Activated CD4-positive, alpha-beta T cell treated with anti-CD3 and anti-CD28 coated beads for 24 hours (primary cell): ENCODE data around the gene TMEM114.
A peak's percentile ranks its signal among the peaks of the same experiment; 100 is the strongest.
"Not testable (repeated sequence)": the region's sequence is repeated elsewhere in the genome, so short reads cannot be mapped to it uniquely, and the experiment has no call there.

Experiments used
- DNase-seq, 2 donors: peaks; one replicate each; pipeline ENCODE4 v3.0.0-alpha.2; 2020; ENCODE audit warnings: low read depth in 2 of 2

TMEM114 gene

DNA sequence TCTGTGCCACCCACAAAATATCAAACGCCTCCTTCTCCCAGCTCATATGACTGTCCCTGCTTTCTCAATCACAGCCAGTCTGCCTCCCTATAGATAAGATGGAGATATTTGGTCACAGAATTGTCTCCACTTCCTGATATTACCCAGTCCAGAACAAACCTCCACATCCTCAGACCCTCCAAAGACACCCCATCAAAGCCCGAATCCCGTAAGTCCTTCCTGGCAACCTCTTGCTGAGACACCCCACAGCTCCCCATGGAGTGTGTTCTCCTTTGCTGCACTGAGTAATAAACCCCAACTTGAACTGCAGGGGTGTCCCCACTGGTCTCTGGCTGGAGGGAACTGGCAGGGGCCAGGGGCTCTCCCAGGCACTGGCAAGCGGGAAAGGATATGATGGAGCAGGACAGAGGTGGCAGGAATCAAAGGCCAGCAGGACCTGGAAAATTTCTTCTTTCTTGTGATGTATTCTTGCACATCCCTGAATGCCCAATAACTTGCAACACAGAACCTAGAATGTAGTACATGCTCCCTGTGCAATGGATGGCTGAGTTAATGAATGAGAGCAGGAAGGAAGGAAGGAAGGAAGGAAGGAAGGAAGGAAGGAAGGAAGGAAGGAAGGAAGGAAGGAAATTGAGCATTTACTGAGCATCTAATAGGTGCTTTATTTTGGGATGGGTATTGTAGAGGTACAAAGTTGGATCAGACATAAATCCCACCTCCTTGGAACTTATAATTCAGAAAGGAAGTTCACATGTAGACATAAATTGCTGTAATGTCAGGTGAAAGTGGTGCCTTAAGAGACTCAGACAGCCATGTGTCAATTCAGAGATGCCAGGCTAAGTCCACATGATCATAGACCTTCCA lies 13.9 kb downstream of the TMEM114 start:
- no peak for DNase-seq

DNA sequence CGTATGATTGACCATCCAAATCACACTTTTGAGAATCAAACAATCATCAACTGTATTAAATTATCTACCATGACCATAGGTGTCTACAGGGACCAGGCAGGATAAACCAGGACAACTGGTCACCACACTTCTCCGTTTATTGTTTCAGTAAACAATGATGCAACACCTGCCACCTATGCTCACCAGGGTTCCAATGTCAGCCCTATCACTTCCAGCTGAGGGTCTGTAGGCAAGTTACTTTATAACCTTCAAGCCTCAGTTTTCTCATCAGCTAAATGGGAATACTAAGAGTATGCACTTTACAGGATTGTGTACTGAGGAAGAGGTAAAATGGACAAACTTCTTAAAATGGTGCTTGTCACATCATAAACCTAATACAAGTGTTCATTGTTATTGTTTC lies 14.9 kb downstream of the TMEM114 start:
- DNase-seq: no peak

DNA sequence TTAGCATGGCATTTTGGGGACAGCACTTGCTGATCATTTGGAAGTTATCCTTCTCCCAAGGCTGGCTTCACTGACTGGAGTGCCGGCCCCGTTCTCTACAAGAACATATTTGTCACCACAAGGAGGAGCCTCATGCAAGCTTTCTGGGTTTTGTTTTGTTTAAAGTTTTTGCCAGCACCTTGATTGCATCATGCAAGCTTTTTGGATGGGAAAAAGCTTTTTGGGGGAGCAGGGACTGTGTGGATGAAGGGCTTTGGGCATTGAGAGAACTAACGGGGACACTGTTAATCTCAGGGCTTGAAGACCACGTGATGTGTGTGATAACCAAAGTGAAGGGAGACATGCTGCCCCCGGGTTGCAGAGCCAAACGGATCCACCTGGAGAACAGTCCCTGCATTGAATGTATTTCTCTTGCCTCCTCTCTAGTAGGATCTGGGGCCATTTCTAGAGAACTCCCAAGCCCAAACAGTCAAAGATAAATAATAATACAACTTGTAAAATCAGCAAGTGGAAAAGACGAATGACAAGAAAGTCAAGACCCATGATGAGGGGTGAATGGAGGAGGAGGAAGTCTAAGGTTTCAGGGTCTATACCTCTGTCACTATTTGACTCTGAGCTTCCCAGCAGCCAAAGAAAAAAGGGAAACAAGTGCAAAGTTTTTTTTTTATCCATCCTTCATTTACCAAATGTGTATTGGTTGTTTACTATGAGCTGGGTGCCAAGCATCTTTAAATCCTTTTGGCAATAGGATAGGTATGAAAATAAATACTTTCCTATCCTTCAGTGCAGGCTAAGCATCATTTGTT lies 17.2 kb downstream of the TMEM114 start:
- DNase-seq: no peak

DNA sequence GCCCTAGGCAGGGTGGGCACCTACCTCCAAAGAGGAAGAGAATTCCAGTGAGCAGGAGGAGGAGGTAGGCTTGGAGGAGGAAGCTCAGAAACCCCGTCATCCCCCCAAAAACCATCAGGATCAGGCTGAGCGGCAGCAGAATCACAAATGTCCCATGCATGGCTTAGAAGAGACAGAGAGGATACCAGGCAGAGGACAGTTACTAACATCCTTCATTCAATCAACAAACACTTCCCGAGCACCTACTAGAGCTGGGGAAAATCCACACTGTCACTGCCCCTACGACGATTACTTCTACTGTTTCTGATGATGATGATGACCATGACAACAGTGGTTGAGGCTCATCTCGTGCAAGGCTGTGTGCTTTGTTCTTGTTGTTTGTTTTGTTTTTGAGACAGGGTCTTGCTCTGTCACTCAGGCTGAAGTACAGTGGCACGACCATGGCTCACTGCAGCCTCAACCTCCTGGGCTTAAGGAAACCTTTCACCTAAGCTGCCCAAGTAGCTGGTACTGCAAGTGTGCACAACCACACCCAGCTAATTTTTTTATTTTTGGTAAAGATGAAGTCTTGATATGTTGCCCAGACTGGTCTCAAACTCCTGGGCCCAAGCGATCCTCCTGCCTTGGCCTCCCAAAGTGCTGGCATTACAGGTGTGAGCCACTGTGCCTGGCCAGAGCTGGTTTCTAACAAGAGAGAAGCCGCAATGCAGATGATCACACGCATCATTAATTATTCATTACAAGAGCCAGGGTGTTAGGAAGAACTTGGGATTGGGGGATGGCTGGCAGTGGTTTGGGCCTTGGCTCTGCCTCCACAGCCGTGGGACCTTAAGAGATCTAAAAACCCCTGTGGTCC lies 18.0 kb downstream of the TMEM114 start:
- no peak for DNase-seq

DNA sequence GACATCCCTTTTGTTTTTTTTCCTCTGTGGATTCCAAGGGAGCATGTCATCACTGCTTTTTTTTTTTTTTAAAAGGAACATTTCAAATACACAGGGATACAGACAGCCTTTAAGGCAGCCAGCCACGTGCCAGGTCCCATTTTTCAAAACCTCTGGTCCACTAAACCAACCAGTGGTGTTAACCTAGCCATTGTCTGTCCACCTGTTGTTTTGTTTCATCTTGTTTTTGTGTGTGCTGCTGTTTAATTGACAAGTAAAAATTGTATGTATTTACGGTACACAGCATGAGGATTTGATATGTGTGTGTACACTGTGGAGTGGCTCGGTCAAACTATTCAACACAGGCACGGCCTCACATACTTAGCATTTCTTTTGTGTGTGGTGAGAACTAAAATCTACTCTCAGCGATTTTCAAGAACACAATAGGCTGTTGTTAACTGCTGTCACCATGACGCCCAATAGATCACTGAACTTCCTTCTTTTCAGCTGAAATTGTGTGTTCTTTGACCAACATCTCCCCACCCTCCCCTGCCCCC lies 19.2 kb downstream of the TMEM114 start:
- no peak for DNase-seq

DNA sequence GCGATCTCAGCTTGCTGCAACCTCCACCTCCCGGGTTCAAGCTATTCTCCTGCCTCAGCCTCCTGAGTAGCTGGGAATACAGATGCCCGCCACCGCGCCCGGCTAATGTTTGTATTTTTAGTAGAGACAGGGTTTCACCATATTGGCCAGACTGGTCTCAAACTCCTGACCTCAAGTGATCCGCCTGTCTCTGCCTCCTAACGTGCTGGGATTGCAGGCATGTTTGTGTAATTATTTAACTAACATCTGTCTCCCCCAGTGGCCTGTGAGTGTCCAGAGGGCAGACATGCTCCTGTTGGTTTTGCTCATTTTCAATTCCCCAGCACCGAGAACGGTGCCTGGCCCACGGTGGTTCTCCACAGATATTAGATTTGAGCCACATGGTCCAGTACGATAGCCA lies 19.9 kb downstream of the TMEM114 start:
- DNase-seq: not testable (repeated sequence)

DNA sequence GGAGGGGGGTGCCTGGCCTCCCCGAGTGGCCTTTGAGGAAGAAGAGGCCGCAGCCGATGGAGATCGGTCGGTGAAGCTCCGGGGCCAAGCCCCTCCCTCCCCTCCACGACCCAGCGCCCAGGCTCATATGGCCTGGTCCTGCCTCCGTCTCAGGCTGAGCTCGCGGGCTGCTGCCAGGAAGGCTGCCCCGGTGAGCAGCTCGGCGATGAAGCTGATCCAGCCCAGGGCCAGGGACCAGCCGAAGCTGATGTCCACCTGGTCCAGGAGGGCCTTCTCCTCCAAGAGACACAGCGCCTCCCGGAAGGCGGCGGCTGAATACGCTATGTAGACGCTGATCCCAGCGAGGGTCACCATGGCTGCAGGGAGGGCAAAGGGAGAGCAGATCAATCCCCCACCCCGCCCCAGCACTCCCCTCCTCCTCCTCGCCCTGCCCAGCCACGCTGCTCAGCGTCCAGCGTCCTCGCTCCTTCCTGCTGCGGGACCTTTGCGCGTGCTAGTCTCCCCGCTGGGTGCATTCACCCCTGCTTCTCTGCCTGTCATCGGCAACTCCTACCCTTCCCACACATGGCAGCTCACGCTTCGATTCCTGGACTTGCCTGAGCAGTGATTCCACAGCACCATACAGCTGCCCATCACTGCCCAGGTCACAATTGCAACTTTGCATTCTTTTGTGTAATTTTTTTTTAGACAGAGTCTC lies 20.5 kb downstream of the TMEM114 start:
- no peak for DNase-seq

DNA sequence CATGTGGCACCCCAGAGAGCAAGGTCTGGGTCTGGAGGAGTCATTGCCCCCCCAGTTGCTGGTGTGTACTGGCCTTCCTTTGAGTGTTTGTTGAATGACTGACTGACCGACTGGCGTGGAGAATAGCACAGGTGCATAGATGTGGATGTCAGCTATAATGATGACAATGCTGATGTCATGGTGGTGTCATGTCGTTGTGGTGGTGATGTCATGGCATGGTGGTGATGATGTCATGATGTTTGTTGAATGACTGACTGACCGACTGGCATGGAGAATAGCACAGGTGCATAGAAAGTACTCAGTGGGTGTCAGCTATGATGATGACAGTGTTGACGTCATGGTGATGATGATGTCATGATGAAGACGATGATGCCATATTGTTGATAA lies 22.1 kb downstream of the TMEM114 start:
- no peak for DNase-seq

DNA sequence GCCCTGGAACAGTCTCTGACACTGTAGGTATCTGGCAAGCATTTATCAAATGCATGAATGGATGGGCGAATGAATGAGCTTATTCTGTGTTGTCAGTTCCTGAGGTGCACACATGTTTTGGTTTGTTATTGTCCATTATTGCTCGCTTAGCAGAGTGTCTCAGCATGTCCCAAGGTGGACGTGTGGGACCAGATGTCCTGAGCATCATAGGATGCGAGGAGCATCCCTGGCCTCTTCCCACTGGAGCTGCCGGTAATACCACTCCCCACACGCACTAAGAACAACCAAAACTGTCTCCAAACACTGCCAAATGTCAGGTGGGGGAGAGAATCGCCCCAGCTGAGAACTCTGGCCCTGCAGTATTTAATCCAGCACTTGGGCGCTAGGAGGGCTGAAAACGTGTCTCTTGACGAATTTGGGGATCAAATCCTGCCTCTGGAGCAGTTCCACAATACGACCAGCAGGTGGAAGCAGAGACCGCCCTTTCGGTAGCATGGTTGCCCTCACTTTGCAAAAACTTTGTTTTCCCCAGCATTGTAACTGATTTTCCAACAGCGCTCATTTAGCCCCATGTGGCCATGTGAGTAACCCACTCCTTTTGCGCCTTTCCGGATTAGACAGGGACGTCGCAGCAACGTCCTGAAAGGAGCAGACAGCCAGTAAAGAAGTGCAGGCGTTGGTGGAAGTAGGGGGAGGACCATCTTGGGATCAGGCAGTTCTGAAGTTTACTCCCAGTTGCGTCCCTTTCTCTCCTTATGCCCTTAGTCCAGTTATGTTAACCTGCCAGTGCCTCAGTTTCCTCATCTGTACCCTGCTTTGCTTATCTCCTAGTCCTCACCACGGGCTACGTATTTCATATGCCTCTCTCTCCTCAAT lies 22.7 kb downstream of the TMEM114 start:
- peak; percentile 55 to 66 for DNase-seq

DNA sequence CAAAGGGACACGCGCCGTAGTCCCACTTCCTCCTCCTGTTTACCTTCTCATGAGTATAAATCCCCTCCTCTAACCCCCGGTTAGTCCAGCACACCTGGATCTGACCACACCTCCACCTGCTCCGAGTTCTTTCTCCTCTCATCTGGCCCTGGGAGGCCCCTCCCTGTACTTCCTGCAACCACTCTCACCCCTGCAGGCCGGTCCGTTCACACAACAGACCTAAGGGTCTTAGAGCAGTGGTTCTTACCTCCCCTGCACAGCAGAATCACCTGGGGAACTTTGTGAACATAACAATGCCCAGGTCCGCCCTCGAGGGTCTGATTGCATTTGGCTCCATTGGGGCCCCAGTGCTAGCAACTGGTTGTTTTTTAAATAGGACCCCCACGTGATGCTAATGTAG lies 24.8 kb downstream of the TMEM114 start:
- DNase-seq: no peak

DNA sequence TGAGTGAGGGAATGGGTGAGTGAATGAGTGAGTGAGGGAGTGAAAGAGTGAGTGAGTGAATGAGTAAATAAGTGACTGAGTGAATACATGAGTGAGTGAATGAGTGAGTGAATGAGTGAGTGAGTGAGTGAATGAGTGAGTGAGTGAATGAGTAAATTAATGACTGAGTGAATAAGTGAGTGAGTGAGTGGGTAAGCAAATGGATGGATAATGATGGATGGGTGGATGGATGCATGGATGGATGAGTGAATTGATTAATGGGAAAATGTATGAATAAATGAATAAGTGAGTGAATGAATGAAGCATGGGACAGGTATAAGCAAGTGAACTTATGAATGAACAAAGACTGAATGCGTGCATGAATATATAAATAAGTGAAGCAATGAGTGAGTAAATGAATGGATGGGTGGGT lies 25.4 kb downstream of the TMEM114 start:
- no peak for DNase-seq

DNA sequence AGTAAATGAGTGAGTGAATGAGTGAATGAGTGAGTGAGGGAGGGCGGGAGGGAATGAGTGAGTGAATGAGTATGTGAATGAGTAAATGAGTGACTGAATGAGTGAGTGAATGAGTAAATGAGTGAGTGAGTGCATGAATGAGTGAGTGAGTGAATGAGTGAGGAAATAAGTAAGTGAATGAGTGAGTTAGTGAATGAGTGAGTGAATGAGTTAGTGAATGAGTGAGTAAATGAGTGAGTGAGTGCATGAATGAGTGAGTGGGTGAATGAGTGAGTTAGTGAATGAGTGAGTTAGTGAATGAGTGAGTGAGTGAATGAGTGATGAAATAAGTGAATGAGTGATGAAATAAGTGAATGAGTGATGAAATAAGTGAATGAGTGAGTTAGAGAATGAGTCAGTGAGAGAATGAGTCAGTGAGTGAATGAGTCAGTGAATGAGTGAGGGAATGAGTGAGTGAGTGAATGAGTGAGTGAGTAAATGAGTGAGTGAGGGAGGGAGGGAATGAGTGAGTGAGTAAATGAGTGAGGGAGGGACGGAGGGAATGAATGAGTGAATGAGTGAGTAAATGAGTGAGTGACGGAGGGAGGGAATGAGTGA lies 26.3 kb downstream of the TMEM114 start:
- not testable (repeated sequence) for DNase-seq

DNA sequence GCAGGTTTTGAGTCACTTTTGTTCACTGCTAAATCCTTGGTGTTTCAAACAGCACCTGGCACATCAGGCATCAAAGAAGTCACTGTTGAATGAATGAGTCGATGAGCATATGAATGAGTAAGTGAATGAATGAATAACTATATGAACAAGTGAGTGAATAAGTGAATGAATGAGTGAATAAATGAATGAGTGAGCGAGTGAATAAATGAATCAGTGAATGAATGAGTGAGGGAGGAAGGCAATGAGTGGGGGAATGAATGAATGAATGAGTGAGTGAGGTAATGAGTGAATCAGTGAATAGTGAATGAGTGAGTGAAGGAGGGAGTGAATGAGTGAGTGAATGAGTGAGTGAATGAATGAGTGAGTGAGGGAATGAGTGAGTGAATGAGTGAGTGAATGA lies 28.8 kb downstream of the TMEM114 start:
- DNase-seq: no peak

DNA sequence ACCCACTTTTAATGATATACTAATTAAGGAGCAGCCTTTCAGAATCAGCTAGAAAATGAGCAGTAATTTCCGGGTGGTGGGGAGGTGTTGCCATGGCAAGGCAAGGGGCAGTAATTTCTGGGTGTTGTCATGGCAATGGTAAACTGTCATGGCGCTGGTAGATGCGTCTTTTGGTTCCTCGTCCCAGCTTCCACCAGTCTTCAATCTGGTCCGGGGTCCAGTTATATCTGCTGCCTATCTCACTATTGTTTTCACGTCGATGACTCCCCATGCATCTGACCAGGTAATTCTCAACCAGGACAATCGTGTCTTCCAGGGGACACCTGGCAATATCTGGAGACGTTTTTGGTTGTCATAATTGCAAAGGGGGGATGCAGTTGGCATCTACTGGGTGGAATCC lies 34.9 kb downstream of the TMEM114 start:
- no peak for DNase-seq

DNA sequence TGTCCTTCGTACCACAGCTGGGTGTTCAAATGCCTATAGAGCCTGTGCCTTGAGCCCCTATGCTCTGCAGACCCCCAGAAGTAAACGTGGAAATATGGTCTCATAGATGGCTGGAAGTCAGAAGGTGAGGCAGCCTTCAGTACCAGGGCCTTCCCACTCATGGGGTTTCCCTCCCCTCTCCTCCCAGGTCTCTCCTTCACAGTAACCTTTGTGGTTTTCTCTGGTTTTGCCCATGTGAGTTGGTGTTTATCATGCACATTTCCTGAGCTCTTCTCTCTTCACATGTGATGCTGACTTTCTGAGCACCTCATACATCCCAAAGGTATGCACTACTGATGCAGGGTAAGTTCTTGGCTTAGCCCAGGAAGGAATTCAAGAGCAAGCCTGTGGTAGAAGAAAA lies 35.4 kb downstream of the TMEM114 start:
- DNase-seq: no peak

DNA sequence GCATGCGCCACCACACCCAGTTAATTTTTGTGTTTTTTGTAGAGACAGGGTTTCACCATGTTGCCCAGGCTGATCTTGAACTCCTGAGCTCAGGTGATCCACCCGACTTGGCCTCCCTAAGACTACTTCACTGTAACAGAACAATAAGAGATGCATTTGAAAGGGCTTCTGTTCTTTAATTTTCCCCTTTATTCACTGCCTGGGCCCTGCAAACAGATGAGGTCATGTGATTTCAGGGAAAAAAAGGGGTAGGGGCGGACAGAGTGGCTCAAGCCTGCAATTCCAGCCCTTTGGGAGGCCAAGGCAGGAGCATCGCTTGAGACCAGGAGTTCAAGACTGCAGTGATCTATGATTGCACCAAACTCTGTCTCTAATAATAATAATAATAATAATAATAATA lies 36.3 kb downstream of the TMEM114 start:
- no peak for DNase-seq

DNA sequence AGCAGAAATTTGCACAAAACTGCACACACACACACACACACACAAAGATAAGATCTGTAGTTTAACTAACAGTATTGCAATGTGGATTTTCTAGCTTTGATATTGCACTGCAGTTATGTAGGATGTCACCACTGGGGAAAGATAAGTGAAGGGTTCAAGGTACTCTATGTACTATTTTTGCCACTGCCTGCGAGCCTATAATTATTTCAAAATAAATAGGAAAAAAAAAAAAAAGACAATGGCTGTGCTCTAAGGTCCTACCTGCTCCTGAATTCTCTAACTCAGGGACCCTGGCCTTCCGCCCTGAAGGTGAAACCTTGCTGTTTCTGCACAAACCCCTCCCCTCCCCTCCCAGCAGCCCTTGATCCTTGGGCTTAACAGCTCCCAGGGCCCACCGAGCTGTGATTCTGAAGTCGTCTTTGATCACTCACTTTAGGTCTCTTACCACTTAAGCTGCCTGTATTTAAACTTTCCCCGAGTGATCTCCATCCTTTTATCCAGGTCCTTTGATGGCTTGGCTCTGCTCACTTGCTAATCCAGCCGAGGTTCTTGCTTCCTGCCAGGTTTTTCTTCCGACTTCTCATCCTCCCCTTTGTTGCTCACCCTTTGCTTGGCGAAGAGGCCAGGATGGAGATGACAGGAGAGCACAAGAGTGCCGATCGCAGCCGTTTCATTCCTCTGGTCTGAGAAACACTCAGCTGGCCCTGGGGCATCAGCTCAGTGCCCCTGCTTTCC lies 37.7 kb downstream of the TMEM114 start:
- no peak for DNase-seq

DNA sequence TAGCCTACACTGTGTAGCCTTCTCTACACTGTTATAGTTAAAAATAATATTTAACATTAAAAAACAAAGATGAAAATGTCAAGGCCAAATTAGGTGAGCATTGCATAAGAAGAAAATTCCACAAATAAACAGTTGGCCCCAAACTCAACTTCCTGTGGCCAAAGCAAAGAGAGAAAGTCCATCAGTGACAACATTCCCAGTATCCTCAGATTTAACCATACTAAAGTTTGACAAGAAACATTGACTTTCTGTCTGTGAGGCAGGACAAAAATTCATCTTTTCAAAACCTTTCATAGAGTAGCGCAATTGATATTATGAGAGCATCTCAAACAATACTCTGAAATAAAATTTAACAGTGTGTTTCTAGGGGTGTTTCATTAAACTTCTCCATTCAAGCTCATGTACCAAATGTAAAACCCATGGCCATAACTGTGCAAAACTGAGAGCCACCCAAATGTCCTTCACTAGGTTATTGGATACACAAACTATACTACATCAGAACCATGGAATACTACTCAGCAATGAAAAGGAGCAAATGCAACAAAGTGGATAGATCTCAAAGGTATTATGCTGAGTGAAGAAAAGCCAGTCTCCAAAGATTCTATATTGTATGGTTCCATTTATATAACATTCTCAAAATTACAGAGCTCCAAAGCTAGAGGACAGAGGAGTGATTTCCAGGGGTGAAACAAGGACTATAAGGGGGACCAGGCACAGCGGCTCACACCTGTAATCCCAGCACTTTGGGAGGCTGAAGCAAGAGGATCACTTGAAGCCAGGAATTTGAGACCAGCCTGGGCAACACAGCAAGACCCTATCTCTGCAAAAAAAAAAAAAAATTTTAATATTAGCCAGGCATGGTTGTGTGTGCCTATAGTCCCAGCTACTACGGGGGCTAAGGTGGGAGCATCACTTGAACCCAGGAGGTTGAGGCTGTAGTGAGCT lies 38.7 kb downstream of the TMEM114 start:
- DNase-seq: no peak
